ENCODE results near the gene CIB2.
A peak's percentile ranks its signal among the peaks of the same experiment; 100 is the strongest.

The CIB2 gene

GRCh38 chr15:78082743-78083110, 48.5 kb downstream of the CIB2 start:
- no peak for DNase-seq

- DNase-seq, result no peak
Observed at GRCh38 chr15:78082106-78082742, 49.0 kb downstream of the CIB2 start.

- no peak for DNase-seq
Observed at GRCh38 chr15:78080088-78080460, 51.2 kb downstream of the CIB2 start.

DNA sequence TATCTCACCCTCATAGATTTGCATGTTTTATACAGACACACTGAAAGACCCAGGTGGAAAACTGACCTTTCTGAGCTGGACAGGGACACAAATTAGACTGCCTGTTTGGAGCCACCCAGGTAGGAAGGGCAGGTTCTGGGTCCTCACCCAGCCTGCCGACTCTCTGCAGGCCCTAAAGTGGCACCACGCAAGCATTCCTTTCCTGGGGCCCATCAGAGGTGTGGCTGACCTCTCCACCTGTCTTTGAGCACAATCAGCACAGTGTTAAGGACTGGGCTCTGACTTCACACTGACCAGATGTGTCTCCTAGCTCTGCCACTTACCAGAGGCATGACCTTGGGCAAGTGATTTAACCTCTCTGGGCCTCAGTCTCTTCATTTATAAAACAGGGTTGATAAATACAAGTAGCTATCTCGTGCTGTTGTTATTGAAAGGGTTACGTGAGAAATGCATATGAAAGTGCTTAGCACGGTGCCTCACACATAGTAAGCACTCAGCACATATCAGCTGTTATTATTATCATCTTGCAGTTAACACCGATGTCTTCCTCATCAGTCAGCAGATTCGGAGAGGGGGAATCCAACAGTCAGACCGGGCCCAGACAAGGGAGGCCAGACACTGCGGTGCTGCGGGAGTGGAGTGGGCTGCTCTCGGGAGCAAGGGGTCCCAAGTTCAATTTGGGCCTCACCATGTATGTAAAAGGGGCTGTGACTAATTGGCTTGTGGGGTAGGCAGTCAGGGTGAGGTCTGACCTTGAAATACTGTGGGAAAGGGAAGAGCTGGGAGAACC, 51.8 kb downstream of the CIB2 start:
- no peak for DNase-seq

DNA sequence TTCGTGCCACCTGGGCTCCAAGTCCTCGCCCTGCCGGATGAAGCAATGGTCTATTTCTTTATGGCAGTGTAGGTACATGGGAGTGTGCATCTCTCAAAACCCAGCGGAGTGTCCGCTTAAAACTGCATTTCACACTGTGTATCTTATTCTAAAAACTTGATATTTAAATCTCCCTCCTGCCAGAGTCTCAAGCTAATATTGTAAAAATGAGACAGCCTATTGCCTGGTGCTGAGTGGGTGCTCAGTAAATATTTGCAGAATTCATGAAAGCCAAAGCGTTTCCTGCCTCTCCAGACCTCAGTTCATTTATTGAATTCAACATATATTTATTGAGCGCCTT, 53.4 kb downstream of the CIB2 start:
- DNase-seq, result no peak

GRCh38 chr15:78077053-78077870, 54.0 kb downstream of the CIB2 start, which contains the start of gene TBC1D2B:
Gene TBC1D2B (minus strand): TSS chr15:78077711. CDS start chr15:78077652, 59 bp downstream.
- DNase-seq, result no peak

GRCh38 chr15:78076231-78077052, 54.8 kb downstream of the CIB2 start:
- DNase-seq, result no peak

- DNase-seq, result no peak
Observed at GRCh38 chr15:78075490-78076230, 55.6 kb downstream of the CIB2 start.

DNA sequence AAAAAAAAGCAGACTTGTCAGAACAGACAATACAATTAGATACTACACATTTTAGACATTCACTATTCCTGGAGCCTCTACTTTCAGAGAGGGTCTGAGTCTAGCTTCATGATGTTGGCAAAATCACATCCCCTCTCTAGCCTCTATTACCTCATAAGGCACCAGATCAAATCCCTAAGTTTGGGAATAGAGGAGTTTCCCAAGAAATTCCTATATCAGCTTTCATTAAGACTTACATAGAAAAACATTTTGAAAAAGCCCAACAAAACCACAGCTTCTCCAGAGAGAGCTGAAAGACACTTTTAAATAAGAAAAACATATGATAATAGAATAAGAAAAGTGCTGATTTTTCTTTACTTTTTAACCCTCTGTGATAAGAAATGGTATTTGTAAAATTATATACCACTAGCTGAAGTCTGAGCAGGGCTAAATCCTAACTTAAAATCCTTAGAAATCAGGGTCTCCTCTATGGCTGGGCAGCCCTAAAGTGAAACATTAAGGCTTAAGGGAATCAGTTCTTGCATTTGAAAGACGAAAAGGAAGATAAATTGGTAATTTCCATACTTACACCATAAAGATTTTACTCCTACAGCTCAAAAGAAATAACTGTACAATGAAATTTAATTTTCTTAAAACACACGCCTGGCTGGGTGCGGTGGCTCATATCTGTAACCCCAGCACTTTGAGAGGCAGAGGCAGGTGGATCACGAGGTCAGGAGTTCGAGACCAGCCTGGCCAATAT, 58.0 kb downstream of the CIB2 start:
- no peak for DNase-seq

DNA sequence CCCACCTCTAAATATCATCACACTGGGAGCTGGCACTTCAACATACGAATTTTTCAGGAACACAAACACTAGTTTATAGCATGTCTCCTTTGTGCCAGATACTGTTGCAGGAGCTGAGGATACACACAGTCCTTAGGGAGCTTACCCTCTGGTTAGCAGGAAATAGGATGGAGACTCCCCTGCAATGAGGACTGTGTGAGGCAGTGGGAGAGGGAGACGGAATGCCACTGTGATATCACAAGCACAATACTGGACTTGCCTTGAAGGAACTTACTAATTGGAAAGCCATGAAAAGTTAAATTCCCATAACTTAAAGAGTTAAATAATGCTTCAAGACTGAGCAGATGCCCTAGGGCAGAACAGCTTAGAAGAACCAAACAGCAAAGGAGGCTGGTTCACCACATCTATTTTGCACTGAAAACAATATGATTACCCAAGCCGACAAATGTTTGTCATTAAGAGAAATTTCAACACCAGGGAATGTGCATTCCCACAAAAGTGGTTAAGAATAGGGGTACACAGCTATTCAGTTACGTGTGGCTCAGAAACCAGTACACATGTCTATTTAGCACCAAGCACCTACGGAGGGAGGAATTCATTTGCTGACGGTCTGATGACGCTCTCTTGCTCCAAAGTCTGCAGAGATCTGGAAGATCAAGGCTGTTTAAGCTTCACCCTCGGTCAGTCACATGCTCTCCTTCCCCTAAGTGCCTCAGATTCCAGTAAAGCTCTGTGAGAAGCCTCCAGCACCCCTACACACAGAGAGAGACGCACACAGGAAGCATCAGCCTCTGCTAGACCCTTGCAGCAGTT, 59.0 kb downstream of the CIB2 start:
- DNase-seq, result no peak

DNA sequence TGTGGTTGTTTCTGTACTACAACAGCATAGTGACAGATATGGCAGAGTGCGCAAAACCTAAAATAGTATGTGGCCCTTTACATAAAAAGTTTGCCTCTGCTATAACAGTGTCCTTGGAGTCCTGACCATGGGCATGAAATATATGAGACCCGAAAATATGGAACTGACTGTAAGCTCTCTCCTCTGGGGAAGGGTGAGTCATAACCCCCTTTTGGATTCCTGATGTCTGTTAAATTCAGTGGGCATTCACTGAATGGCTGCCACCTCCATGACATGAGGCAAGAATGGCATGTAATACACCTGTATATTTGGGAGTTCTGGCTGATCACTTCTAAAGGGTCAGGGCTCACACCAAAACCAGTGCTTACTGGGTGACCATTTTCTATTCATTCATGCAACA, 59.9 kb downstream of the CIB2 start:
- DNase-seq, result no peak

GRCh38 chr15:78070049-78070700, 61.1 kb downstream of the CIB2 start:
- no peak for DNase-seq

DNA sequence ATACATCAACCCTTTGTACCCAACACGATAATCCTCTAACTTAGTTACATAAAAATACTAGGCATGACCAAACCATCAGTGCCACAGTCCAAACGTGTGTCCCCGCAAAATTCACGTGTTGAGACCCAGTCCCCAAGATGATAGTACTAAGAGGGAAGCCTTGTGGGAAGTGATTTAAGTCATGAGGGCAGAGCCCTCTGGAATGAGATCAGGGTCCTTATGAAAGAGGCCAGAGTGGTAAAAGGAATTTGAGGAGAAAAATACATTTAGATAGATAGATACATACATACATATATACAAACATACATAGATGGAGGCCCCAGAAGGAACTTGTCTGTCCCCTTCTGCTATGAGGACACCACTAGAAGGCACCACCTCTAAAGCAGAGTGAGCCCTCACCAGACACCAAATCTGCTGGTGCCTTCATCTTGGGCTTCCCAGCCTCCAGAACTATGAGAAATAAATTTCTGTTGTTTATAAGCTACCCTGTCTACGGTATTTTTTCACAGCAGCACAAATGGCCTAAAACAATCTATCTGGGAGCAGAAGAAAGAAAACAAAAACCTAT, 61.7 kb downstream of the CIB2 start:
- DNase-seq, result no peak

GRCh38 chr15:78069052-78069414, 62.2 kb downstream of the CIB2 start:
- DNase-seq, result no peak

- DNase-seq, result no peak
Observed at GRCh38 chr15:78067328-78068228, 63.7 kb downstream of the CIB2 start.

DNA sequence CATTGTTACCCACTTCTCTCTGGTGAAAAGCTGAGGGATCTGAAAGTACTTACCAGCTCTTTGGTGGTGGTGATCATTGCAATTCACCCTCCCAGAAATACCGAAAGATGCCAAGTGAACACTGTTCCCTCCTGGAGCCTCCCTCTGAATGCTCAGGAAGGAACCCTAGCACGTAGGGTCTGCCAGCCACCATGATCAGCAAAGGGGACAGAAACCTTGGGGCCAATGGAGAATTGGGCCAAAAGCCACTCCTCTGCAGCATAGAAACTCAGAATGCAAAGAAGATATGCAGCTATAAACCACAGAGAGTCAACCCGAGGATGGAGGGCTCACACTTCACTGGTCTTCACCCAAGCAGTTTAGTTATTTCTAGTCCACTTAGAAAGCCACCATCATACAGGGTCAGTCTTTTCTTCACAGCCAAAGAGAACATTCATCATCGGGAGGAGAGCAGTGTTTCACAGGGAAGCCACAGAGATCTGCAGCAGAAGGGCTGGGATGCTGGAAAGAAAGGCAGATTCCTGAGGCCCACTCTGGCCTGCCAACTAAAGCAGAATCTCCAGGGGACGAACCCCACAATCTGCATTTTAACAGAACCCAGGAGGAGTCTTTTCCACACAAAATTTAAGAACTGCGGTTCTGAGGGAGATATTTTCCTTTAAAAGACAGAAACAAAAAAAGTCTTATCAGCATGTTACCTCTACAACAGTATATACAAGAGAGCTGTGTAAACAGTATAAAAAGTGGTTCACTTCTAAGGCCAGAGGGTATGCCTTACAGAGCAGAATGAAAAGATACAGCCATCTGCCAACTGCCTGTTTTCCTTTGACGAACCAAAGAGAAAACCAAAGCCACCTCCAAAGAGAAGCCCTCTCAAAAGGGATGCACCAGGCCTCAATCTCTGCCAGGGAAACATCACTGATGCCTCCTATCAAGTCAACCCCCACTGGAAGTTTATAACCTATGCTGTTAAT, 65.0 kb downstream of the CIB2 start:
- DNase-seq, result no peak

DNA sequence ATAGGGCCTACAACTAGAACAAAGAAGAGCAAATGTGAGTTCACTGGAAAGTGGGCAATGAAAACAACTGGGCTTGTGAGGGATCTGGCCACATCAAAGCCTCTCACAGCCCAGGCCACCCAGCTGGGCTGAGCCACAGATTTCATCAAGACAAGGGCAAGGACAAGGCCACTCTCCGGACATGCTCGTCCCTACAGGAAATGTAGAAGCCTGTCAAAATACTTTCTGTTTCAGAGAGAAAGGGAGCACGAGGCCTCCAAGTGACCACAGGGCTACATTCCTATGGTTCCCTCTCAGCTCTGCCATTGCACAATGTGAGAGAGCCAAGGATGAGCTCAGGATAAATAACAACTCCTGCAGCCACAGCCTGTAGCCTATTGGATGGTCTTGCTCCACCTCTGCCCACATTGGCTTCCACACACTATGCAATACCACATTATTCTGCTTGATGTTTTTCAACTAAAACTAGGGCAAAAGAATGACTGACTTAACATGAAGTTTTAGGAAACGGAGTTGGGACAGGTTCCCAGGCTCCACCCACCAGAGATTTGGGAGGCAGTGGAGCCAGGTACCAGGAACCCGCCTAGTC, 65.9 kb downstream of the CIB2 start:
- peak; percentile 31 for DNase-seq

All from SIG-M5 (cell line).